Activated B cell treated with CpG ODN at 0.5 μM for 24 hours (primary cell): ENCODE measurements around the gene ZNF844. TPM values are rescaled to one million over a fixed set of nuclear protein-coding genes. Genes with fewer than 3 reads are reported as not detected.

Experiments
- ATAC-seq: fragments of 200-7000 bp; cut with Tn5 transposase; one replicate; pipeline ENCODE4 v1.10.0; 2021; ENCODE audit warnings: low read depth, mild to moderate bottlenecking, moderate library complexity
- CTCF ChIA-PET: fragments of 350-600 bp; sonication (Branson Sonifier 250); formaldehyde crosslinking; loops from one replicate; lab custom pipeline; 2021; ENCODE audit warnings: antibody characterized with exemption; lab: Charles Lee
- POLR2A ChIA-PET: fragments of 350-600 bp; sonication (Branson Sonifier 250); formaldehyde crosslinking; loops from one replicate; lab custom pipeline; 2021; ENCODE audit warnings: antibody characterized with exemption; lab: Charles Lee
- DNase-seq: peaks from one replicate; pipeline ENCODE4 v3.0.0; 2022
- H3K27ac Mint-ChIP-seq: one replicate; pipeline ENCODE4 v1.8.0; 2020; ENCODE audit warnings: mixed read lengths
- H3K27me3 Mint-ChIP-seq: one replicate; pipeline ENCODE4 v1.8.0; 2021; ENCODE audit warnings: mixed read lengths
- H3K36me3 Mint-ChIP-seq: one replicate; pipeline ENCODE4 v1.8.0; 2021; ENCODE audit warnings: low read depth, mixed read lengths
- H3K4me1 Mint-ChIP-seq: one replicate; pipeline ENCODE4 v1.8.0; 2021; ENCODE audit warnings: mixed read lengths
- H3K4me3 Mint-ChIP-seq: one replicate; pipeline ENCODE4 v1.8.0; 2020; ENCODE audit warnings: mild to moderate bottlenecking, mixed read lengths
- H3K9me3 Mint-ChIP-seq: one replicate; pipeline ENCODE4 v1.8.0; 2020; ENCODE audit warnings: mixed read lengths
- CTCF ChIP-seq: fragments of 200-600 bp; IDR thresholded peaks from one replicate; pipeline ENCODE4 v1.8.0; 2022; ENCODE audit warnings: antibody characterized with exemption, mild to moderate bottlenecking
- intact Hi-C: fragments of 100-400 bp; cut with micrococcal nuclease; formaldehyde crosslinking; loops from one replicate; pipeline ENCODE4 v1.15.1; 2024
- total RNA-seq: library from RNA; stranded (reverse); gene quantifications from 2 replicates; pipeline ENCODE4 v1.2.3, GENCODE V29; 2022

The ZNF844 gene
- 24.8 and 27.7 TPM in 2 replicates for total RNA-seq

- no peak for TF ChIP-seq CTCF
- POLR2A ChIA-PET: interaction anchor here (0.6 to 1.6 kb wide), 15 partner anchors 8 to 818 kb away, joined by 3 to 12 read pairs (median 3); partner anchors contain the start of genes ZNF20, ZNF441, ZNF700 and ZNF763
- H3K27ac Mint-ChIP-seq: peak within 1 kb of the TSS; percentile 93
- CTCF ChIA-PET: interaction anchor here (1.1 to 1.7 kb wide), 3 partner anchors 26 to 101 kb away, joined by 3 to 6 read pairs (median 3); partner anchors contain the start of gene ZNF763
- intact Hi-C loops: no loop called here
- H3K4me3 Mint-ChIP-seq: peak within 1 kb of the TSS; percentile 92
- ATAC-seq (peak; percentile 95), DNase-seq (peak; percentile 81)
- peaks cover 14% of the 10 kb centered on the region for H3K4me1 Mint-ChIP-seq
- H3K27me3 Mint-ChIP-seq: no peaks in the 10 kb centered on the region
- peaks cover 18% of the 10 kb centered on the region for H3K36me3 Mint-ChIP-seq
- no peaks in the 10 kb centered on the region for H3K9me3 Mint-ChIP-seq
Observed at GRCh38 chr19:12064590-12065538, at the start of gene ZNF844. ZNF844 (plus strand) TSS chr19:12064731; CDS start chr19:12064874, 143 bp downstream.

- POLR2A ChIA-PET: no interaction called here
- no peaks in the 10 kb centered on the region for H3K27me3 Mint-ChIP-seq
- no peak overlapping the region for H3K4me3 Mint-ChIP-seq
- peaks cover 70% of the 10 kb centered on the region for H3K36me3 Mint-ChIP-seq
- no peak overlapping the region for H3K27ac Mint-ChIP-seq
- ATAC-seq (no peak), DNase-seq (no peak)
- H3K9me3 Mint-ChIP-seq: peaks cover 34% of the 10 kb centered on the region
- CTCF ChIA-PET: no interaction called here
- intact Hi-C loops: no loop called here
- H3K4me1 Mint-ChIP-seq: no peaks in the 10 kb centered on the region
- no peak for TF ChIP-seq CTCF
Observed at GRCh38 chr19:12015015-12015752, 49.3 kb upstream of the ZNF844 start.

- intact Hi-C loops: no loop called here
- no peak for ATAC-seq
- H3K36me3 Mint-ChIP-seq: peaks cover 68% of the 10 kb centered on the region
- H3K27me3 Mint-ChIP-seq: no peaks in the 10 kb centered on the region
- no peak for DNase-seq
- POLR2A ChIA-PET: no interaction called here
- H3K4me1 Mint-ChIP-seq: no peaks in the 10 kb centered on the region
- no peak overlapping the region for H3K27ac Mint-ChIP-seq
- peaks cover 31% of the 10 kb centered on the region for H3K9me3 Mint-ChIP-seq
- H3K4me3 Mint-ChIP-seq: no peak overlapping the region
- TF ChIP-seq CTCF: no peak
- CTCF ChIA-PET: no interaction called here
Observed at GRCh38 chr19:12015753-12016116, 48.8 kb upstream of the ZNF844 start.

GRCh38 chr19:12034198-12034597 is 30.3 kb upstream of the ZNF844 start:
- peak overlapping the region; percentile 60 for H3K4me3 Mint-ChIP-seq
- H3K27me3 Mint-ChIP-seq: no peaks in the 10 kb centered on the region
- no peak overlapping the region for H3K27ac Mint-ChIP-seq
- ChIA-PET CTCF (interaction anchor here (1.1 kb wide), 1 partner anchor 374 kb away, joined by 3 read pairs; no protein-coding TSS in a partner anchor), POLR2A (interaction anchor here (0.5 to 2.2 kb wide), 3 partner anchors 21 to 110 kb away, joined by 3 to 11 read pairs (median 3); partner anchors contain the start of gene ZNF700)
- no peaks in the 10 kb centered on the region for H3K9me3 Mint-ChIP-seq
- DNase-seq (no peak), ATAC-seq (no peak)
- peaks cover 3% of the 10 kb centered on the region for H3K36me3 Mint-ChIP-seq
- intact Hi-C loops: no loop called here
- TF ChIP-seq CTCF: no peak
- peaks cover 20% of the 10 kb centered on the region for H3K4me1 Mint-ChIP-seq
